K562 (cell line): ENCODE measurements around the gene CCDC158.
"Not testable (repeated sequence)": the region's sequence is repeated elsewhere in the genome, so short reads cannot be mapped to it uniquely, and the experiment has no call there.

Source experiments
- CTCF ChIP-seq, 3 experiments: IDR thresholded peaks in 2 of 3; conservative IDR thresholded peaks in 1 of 3; 2 replicates each; pipeline ENCODE4 v1.5.1; 2011 to 2012; ENCODE audit warnings: low read length in 3 of 3, mild to moderate bottlenecking in 3 of 3, control low read depth in 2 of 3, improper control_type of control experiment in 1 of 3, inconsistent platforms in 1 of 3, low read depth in 1 of 3, mixed read lengths in 1 of 3, moderate library complexity in 1 of 3; ENCODE audit not compliant: insufficient read depth in 2 of 3
- FOS ChIP-seq: IDR thresholded peaks from 3 replicates; pipeline ENCODE4 v1.6.1; 2011; ENCODE audit not compliant: insufficient read length; ENCODE audit errors: extremely low read depth
- FOXP1 ChIP-seq: sonication (generic); formaldehyde crosslinking; IDR thresholded peaks from 2 replicates; pipeline ENCODE4 v1.8.0; 2022; ENCODE audit warnings: mild to moderate bottlenecking, missing genetic modification reagents
- HDAC6 ChIP-seq: IDR thresholded peaks from 2 replicates; pipeline ENCODE4 v1.6.1; 2012; ENCODE audit warnings: low read depth, mild to moderate bottlenecking, control low read depth, inconsistent platforms, low read length, moderate library complexity
- IRF2 ChIP-seq: sonication (generic); formaldehyde crosslinking; IDR thresholded peaks from 2 replicates; pipeline ENCODE4 v1.8.1; 2022; ENCODE audit warnings: mild to moderate bottlenecking, missing genetic modification reagents
- STAG1 ChIP-seq: sonication (generic); formaldehyde crosslinking; IDR thresholded peaks from 2 replicates; pipeline ENCODE4 v1.5.0; 2020; ENCODE audit warnings: missing genetic modification reagents, borderline replicate concordance
- ZNF239 ChIP-seq: fragments of 250-450 bp; sonication (Bioruptor Pico); IDR thresholded peaks from 2 replicates; pipeline ENCODE4 v1.4.0; 2020; ENCODE audit warnings: mild to moderate bottlenecking
- ZNF274 ChIP-seq: IDR thresholded peaks from 2 replicates; pipeline ENCODE4 v1.6.1; 2011; ENCODE audit warnings: low read depth, mild to moderate bottlenecking, low read length, moderate library complexity, borderline replicate concordance
- ZNF551 ChIP-seq: fragments of 250-450 bp; sonication (Bioruptor Pico); IDR thresholded peaks from 2 replicates; pipeline ENCODE4 v1.5.0; 2021; ENCODE audit warnings: mild to moderate bottlenecking, moderate library complexity

GRCh38 chr4:76423159-76423558, 2.2 kb upstream of the CCDC158 start:
- not testable (repeated sequence) for TF ChIP-seq CTCF (IDR thresholded peaks at IDR 0.05 in 2 of 3, conservative IDR thresholded peaks at IDR 0.05 in 1 of 3; ENCODE audit: insufficient read depth in 2 of 3, low read depth in 1 of 3, low read length in 3 of 3); FOS; IRF2 (CRISPR knock-in tag); HDAC6; ZNF551 (CRISPR knock-in tag); ZNF239 (CRISPR knock-in tag); STAG1 (CRISPR knock-in tag); ZNF274; FOXP1 (CRISPR knock-in tag)
